Fibroblast of lung (primary cell): ENCODE measurements around the gene HLA-A.

Experiments used
- CTCF ChIP-seq, 2 donors: IDR thresholded peaks in 1 of 2; conservative IDR thresholded peaks in 1 of 2; 1 replicate in 1 of 2; 2 replicates in 1 of 2; pipeline ENCODE4 v1.5.1; 2011 to 2012; ENCODE audit warnings: low read length in 2 of 2, control low read depth in 1 of 2, inconsistent platforms in 1 of 2, low read depth in 1 of 2, mild to moderate bottlenecking in 1 of 2
- EZH2 ChIP-seq: IDR thresholded peaks from 2 replicates; pipeline ENCODE4 v1.5.1; 2012; ENCODE audit warnings: low read length, control low read depth, mild to moderate bottlenecking; ENCODE audit errors: missing control alignments

- TF ChIP-seq CTCF (conservative IDR thresholded peaks at IDR 0.05 in 1 of 2, IDR thresholded peaks at IDR 0.05 in 1 of 2; ENCODE audit: low read depth in 1 of 2, low read length in 2 of 2) (no peak), EZH2 (no peak)
These were observed 15.7 kb downstream of the HLA-A start for GRCh38 chr6:29958046-29958445.
